ENCODE measurements around the gene KRT35.

Gene KRT35

DNA sequence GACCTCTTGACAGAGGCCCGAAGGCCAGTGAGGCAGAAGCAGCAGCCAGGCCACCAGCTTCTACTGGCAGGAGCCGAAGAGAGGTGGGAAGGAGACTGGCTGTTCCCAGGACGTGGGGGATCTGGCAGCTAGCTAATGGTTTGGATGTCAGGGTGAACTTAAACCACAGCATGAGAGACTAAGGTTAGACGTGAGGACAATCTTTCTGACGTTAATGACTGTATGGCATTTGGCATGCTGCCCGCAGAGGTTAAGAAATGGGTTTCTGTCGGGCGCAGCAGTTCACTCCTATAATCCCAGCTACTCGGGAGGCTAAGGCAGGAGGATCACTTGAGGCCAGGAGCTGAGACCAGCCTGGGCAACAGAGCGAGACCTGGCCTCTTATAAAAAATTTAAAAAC is 30.8 kb upstream of the KRT35 start:
- DNase-seq (ENCODE audit: low spot score), result no peak

- DNase-seq (ENCODE audit: low spot score), result no peak
Measured at GRCh38 chr17:41511116-41511515, 30.2 kb upstream of the KRT35 start.

DNA sequence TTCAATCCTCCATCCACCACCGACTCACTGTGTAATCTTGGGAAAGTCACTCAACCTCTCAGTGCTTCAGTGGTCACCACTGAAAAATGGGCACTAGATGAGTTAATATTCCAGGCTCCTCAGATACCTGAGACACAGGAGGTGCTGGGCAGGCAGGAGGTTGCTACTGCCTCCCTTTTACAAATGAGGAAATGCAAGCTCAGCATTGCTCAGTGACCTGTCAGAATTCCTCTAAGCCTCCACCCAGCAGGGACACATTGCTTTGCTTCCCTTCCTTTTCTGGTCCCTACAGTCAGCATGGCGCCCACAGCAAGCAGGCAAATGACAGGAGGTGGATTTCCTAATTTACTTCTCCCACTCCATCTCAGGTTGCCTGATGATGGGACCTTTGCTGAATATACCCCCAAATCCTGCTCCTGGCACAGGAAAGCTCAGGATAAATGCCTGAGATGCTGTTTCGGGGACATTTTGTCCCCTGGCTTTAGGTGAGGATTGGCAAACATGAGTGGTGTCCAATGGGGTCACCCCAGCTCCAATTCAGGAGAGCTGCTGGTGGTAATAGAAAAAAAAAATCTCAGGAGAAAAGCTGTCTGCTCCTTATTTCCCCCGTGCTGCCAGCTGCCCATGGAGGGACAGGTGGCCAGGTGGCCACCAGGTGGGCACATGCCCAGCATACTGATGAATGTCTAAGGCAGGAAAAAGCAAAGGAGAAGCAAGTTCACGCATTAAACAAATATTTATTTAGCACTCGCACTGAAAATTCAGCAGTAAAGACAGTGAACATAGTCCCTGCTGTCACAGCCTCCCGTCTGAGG is 29.5 kb upstream of the KRT35 start:
- no peak for DNase-seq (ENCODE audit: low spot score)

DNA sequence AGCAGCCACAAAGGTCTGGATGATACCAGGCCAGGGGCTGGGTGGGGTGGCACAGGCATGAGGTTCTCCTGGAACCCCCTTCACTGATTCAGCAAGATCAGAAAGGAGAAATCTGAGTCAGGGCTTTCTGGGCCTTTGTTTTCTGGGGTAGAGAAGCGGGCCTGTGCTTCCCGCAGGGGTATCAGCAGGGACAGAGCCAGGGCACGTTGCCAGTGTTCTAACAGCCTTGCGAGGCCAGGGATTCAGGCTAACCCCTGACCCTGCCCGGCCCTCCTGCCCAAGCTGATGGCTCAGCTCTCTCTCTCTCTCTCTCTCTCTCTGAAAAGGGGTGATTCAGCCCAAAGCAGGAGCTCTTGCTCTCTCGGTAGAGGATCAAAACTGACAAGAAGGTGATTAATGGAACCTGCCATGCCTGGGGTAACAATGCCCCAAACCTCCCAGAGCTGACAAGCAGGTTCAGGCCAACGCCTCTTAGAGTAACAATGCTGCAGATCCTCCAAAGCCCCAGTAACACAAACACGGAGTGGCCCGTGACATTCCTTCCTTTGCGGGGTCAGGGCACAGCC is 26.4 kb upstream of the KRT35 start:
- DNase-seq (ENCODE audit: low spot score), result no peak

DNA sequence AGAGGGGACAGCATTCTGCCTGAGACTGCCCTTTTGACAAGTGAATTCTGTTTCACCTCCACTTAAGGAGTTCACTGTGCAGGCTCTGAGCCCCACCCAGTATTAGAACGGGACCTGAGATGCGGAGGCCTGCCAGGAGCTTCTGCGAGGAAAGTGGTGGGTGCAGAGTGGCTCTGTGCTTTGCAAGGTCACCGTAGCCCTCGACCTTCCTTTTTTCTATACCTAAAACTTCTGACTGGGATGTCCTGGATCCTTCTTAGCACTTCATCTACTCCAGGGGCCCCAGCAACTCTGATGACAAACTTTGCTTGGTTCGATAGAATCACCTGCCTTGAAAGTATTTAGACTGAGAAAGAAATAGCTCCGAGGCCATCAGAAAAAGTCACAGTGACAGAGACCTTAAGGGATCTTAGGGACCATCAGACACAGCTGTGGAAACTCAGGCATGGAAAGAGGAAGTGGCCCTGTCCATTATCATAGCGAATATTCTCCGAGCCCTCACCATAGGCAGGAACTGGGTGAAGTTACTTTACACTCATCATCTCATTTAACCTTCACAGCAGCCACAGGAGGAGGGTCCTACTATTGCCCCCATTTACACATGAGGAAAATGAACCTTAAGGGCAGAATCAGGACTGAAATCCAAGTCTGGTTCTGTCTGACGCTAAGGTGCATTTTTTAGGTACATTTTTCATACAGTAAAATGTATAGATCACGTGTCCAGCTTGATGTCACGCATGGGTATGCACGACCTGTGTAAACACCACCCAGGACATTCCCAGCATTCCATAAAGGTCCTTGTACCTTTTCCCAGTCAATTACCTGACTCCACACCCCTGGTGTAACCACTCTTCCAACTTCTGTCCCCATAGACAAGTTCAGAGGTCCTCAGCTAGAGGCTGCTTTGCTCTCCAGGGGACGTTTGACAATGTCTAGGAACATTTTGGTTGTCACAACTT is 25.1 kb upstream of the KRT35 start:
- DNase-seq (ENCODE audit: low spot score), result no peak

DNA sequence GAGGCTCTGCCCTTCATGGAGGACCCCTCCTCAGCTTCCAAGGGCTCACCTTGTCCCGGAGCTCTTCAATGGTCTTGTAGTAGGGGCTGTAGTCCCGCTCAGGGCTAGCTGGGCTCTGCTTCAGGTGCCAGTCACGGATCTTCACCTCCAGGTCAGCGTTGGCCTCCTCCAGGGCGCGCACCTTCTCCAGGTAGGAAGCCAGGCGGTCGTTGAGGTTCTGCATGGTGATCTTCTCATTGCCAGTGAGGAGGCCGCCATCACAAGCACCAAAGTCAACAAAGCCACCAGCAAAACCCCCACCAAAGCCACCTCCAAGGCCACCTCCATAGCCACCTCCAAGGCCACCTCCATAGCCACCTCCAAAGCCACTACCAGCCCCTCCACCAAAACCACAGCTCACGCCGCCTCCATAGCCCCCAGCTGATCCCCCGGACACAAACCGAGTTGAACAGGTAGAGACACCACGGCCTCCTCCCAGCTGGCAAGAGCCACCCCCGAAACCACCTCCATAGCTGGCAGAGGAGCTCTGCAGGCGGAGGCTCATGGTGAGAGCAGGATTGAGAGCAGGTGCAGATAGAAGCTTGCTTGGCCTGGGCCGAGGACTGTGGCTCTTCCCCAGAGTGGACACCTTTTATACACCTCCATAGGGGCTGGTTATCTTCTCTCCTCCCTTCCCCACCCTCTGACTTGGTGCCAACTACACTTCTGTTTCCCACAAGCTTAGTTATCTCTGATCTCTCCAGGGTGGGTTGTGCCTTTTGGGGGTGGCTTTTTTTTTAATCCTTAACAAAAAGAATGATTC is 24.3 kb upstream of the KRT35 start, which contains the start of gene KRT13:
KRT13 (minus strand) TSS at position 606 of the 802 bp plus-strand sequence; CDS start at position 544, 62 bp downstream.
- no peak for DNase-seq (ENCODE audit: low spot score)

DNA sequence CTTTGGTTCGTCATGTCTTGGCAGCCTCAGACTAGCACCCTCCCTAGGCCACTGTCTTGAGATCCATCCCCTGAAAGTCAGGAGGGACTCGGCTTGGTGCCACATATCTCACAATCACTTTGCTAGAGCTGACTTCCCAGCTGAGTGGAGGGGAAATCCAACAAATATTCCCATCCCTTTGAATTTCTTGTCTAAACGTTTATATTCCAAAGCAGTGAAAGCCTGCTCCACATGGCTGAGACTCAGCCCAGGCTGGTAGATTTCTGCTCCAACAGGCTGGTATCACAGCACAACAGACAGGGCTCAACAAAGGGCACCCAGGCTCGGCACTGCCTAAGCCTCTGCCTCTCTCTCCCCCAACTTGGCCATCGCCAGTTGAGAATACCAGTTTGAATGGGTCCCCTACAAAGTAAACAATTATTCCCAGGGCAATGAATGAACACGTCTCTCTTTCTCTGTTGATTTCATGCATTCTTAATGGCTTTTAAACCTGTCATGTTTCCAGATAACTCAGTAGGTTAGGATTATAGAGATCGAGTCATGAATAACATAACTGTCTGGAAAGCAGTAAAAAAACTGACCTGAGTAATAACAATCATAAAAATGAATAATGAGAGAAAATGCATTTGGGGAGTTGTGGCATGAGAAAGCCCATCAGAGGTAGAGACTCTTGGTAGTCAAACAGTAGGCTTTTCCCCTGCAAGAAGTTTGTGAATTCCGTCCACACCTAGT is 23.5 kb upstream of the KRT35 start:
- DNase-seq (ENCODE audit: low spot score), result no peak

DNA sequence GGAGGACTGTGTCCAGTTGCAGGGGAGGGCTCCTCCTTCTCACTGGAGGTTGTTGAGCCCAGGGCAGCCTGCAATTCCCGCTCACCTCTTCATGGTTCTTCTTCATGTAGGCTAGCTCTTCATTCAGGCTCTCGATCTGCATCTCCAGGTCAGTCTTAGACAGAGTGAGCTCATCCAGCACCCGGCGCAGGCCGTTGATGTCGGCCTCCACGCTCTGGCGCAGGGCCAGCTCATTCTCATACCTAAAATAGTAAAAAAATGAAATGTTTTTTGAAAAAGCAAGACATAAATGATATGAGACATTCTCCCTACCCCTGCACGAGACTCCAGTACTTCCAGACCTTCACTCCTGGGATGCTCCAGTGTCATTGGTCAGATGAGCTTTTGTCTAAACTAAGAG is 22.3 kb upstream of the KRT35 start:
- no peak for DNase-seq (ENCODE audit: low spot score)

- peak; percentile 32 for DNase-seq (ENCODE audit: low spot score)
Measured at GRCh38 chr17:41500131-41500911, 19.4 kb upstream of the KRT35 start.

GRCh38 chr17:41499714-41500113 is 18.8 kb upstream of the KRT35 start:
- DNase-seq (ENCODE audit: low spot score), result no peak

GRCh38 chr17:41498276-41498675 is 17.3 kb upstream of the KRT35 start:
- DNase-seq (ENCODE audit: low spot score), result no peak

- DNase-seq (ENCODE audit: low spot score), result peak; percentile 89
Measured at GRCh38 chr17:41496803-41497484, 16.0 kb upstream of the KRT35 start.

DNA sequence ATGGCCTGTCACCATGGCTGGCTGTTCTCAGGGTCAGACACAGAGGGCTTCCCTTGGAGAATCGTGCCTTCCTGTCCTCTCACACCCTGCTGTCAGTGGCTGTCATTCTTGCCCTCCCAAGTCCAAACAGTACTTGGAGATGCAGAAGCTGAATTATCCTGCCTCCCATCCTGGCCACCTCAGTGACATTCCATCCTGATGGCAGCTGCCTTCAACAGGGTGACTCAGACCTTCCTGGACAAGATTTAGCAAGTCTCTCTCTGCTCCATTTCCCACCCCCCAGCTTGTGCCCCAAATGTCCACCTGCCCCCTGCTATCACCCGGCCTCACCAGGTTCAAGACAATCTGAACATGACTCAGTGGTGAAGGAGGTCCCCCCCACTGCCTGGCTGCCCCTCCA is 13.6 kb upstream of the KRT35 start:
- no peak for DNase-seq (ENCODE audit: low spot score)

DNA sequence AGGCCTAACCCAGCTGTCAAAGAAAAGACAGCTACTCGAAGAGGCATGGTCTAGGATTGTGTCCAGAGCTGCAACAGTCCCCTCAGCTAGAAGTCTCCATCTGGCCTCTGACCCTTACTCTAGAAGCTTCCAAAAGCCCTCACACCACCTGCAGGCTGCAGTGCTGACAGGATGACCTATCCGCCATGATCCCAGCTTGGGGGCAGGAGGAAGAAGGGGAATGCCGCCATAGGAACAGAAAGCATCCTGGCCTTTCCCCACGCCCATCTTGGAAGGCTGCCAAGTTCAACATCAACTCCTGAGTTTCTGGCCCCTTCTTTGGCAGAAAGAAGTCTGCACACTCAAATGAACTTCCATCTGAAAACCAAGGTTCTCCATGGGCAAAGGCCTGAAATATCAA is 11.8 kb upstream of the KRT35 start:
- DNase-seq (ENCODE audit: low spot score), result no peak

- no peak for DNase-seq (ENCODE audit: low spot score)
Measured at GRCh38 chr17:41492351-41492750, 11.4 kb upstream of the KRT35 start.

DNA sequence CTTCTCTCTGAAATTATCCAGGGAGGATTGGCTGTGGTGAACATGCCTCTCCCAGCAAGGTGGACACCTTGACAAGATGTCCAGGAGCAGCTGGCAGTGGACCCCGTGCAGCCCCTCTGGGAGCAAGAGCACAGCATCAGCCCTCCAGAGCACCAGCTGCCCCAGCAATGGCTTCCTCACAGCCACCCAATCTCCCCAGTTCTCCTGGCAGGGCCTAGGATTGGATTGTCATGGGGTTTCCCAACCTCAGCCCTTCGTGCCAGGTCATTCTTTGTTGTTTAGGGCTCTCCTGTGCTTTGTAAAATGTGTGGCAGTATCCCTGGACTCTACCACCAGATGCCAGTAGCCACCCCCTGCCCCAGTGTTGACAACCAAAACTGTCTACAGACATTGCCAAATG is 10.5 kb upstream of the KRT35 start:
- DNase-seq (ENCODE audit: low spot score), result no peak

DNA sequence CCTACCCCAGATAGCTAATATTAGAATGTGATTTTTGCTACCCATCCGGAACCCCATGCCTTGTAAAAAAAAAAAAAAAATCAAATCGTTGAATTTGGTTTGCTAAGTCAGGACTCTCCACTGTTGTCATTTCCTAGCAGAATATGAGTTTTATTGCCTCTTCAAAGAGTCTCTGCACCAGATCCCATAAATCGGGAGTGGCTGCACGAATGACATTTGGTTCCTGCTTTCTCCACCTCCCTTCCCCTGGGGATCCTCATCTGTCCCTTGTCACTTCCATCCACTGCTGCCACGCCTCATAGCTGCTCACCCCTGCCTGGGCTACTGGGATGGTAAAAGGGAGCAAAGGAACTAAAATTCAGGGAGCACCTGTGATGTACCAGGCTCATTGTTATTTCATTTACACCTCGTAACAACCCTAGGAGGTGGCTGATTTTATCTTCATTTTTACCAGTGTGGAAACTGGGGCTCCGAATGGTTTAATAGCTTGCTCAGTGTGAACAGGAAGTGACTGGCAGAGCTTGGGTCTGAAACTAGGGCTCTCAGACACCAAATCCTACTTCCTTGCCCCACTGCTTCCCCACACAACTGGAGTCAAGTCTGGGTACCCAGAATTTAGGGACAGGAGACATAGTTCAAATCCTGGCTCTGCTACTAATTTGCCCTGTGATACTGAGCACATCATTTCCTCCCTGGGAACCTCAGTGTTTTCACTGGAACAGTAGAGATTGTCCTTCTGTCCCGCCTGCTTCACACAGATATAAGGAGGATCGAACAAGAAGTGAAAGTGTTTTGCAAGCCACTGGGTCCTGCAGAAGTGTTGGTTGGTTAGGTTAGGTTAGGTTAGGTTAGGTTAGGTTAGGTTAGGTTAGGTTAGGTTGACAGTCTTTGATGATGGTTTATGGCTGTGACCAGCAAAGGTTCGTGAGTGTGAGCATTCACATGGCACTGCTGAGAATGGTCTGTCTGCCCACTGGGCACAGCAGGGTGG is 9.3 kb upstream of the KRT35 start:
- no peak for DNase-seq (ENCODE audit: low spot score)

- no peak for DNase-seq (ENCODE audit: low spot score)
Measured at GRCh38 chr17:41489531-41489930, 8.6 kb upstream of the KRT35 start, which contains the start of gene KRT36. Gene KRT36 (minus strand): TSS chr17:41489910. CDS start chr17:41489864, 46 bp downstream.

Measured in COLO829 (cell line).